Lower lobe of right lung (tissue), 2 donors: ENCODE data around the gene UST. TPM values are rescaled to one million over a fixed set of nuclear protein-coding genes. Genes with fewer than 3 reads are reported as not detected.

Experiments used
- ATAC-seq, 2 donors: fragments of 200-7000 bp; cut with Tn5 transposase; one replicate each; pipeline ENCODE4 v1.9.1; 2020 to 2022; ENCODE audit warnings: mild to moderate bottlenecking in 2 of 2, moderate library complexity in 2 of 2
- DNase-seq: peaks from one replicate; pipeline ENCODE4 v3.0.0-alpha.2; 2020
- H3K27ac ChIP-seq: fragments of 200-600 bp; one replicate; pipeline ENCODE4 v1.8.0; 2022
- H3K27me3 ChIP-seq: fragments of 200-600 bp; one replicate; pipeline ENCODE4 v1.8.0; 2022; ENCODE audit warnings: low read depth
- H3K36me3 ChIP-seq: fragments of 200-600 bp; one replicate; pipeline ENCODE4 v1.8.0; 2022; ENCODE audit warnings: mild to moderate bottlenecking
- H3K4me1 ChIP-seq: fragments of 200-600 bp; one replicate; pipeline ENCODE4 v1.8.0; 2022
- H3K4me3 ChIP-seq: fragments of 200-600 bp; one replicate; pipeline ENCODE4 v1.8.0; 2022; ENCODE audit warnings: mild to moderate bottlenecking
- H3K9me3 ChIP-seq: fragments of 200-600 bp; one replicate; pipeline ENCODE4 v1.8.0; 2022
- CTCF ChIP-seq: fragments of 200-600 bp; IDR thresholded peaks from one replicate; pipeline ENCODE4 v1.8.0; 2022; ENCODE audit warnings: antibody characterized with exemption, mild to moderate bottlenecking
- intact Hi-C: fragments of 100-400 bp; cut with DNase I; formaldehyde crosslinking; loops from one replicate; pipeline ENCODE4 v1.11.0; 2022
- total RNA-seq: library from RNA; stranded (reverse); fragmentation: NEBNext Ultra II Directional; extraction: Animal tissue kit (Norgen Biotek cat#: 25700); gene quantifications from one replicate; pipeline ENCODE4 v1.2.1, GENCODE V29; 2021
- donor health status: DM: no; HTN: yes; CAD: no; lungs with severe emphysema.

UST gene
- total RNA-seq, 1 donor from 2014 or later = 11.8 TPM

DNA sequence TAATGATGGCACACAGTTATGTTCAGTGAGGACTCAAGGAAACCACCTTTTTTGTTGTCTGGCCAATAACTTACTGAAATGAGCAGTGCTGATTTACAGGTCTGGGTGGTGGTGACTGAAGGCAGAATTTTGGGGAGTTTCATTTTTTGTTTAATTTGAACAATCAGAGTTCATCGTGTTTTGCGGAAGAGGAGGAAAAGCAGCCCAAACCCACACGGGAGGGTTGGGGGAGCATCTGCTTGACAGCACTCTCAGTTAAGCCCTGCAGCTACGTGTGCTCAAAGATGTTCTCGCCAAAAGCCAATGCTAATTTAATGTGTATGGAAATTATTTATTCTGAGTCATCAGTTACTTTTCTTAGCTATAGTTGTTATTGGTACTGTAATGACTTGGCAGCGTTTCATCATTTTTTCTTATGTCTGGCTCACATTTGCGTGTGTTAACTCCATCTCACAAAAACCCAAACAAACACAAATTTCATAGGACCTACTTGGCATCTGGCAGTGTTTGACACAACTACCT lies 89.2 kb downstream of the UST start:
- H3K27ac ChIP-seq = no peak overlapping the region
- H3K4me3 ChIP-seq = no peak overlapping the region
- TF ChIP-seq CTCF = no peak
- H3K4me1 ChIP-seq = no peaks in the 10 kb centered on the region
- ATAC-seq (no peak), DNase-seq (no peak)
- no peaks in the 10 kb centered on the region for H3K27me3 ChIP-seq
- intact Hi-C loops = no loop called here
- no peaks in the 10 kb centered on the region for H3K9me3 ChIP-seq
- no peaks in the 10 kb centered on the region for H3K36me3 ChIP-seq

GRCh38 chr6:148836751-148837150 lies 89.9 kb downstream of the UST start:
- DNase-seq (no peak), ATAC-seq (no peak)
- no peaks in the 10 kb centered on the region for H3K9me3 ChIP-seq
- H3K27ac ChIP-seq = no peak overlapping the region
- no peaks in the 10 kb centered on the region for H3K27me3 ChIP-seq
- intact Hi-C loops = no loop called here
- H3K4me3 ChIP-seq = no peak overlapping the region
- TF ChIP-seq CTCF = no peak
- no peaks in the 10 kb centered on the region for H3K4me1 ChIP-seq
- no peaks in the 10 kb centered on the region for H3K36me3 ChIP-seq

GRCh38 chr6:148837941-148838340 lies 91.1 kb downstream of the UST start:
- no peak for TF ChIP-seq CTCF
- ATAC-seq (peak in 1 of 2 donors; percentile 34), DNase-seq (no peak)
- Histone ChIP-seq H3K4me1 (no peaks in the 10 kb centered on the region), H3K27ac (no peak overlapping the region), H3K27me3 (no peaks in the 10 kb centered on the region), H3K9me3 (no peaks in the 10 kb centered on the region), H3K4me3 (no peak overlapping the region), H3K36me3 (no peaks in the 10 kb centered on the region)
- intact Hi-C loops = no loop called here

DNA sequence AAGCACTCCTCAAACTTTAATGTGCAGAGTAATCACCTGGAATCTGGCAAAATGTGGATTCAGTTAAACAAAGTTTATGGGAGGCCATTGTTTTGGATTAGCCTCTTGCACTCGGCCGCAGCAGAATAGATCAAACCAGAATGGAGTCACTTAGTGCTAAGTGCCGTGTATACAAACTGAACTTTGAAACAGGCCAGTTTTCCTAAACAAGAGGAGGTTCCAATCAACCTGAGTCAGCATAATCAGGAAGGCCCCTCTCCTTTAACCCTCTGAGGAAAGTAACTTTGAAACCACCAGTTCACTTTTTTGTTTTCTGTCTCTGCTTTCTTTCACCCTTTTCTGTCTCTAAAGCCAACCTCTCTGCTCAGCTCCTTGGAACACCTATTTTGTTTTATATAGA lies 92.2 kb downstream of the UST start:
- no peaks in the 10 kb centered on the region for H3K36me3 ChIP-seq
- intact Hi-C loops = no loop called here

DNA sequence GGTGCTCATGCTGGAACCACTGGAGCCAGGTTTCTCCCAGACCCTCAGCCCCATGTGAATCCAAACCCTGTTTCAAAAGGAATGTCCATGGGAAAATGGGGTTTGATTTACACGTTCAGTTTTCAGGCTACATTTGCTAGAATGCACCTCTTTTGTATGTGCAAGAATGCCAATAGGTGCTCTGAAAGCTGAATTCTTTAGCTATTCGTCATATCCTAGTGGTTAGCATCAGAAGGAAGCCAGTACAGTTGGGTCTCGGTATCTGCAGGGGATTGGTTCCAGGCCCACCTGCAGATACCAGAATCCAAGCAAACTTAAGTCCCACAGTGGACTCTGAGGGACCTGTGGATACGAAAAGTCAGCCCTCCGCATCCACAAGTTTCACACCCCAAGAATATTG lies 93.4 kb downstream of the UST start:
- Histone ChIP-seq H3K9me3 (no peaks in the 10 kb centered on the region), H3K36me3 (no peaks in the 10 kb centered on the region), H3K4me1 (no peaks in the 10 kb centered on the region), H3K27ac (no peak overlapping the region), H3K4me3 (no peak overlapping the region), H3K27me3 (no peaks in the 10 kb centered on the region)
- no peak for TF ChIP-seq CTCF
- no peak for ATAC-seq
- intact Hi-C loops = no loop called here
- DNase-seq = no peak

More for the DNA sequence above, 92.2 kb downstream of the UST start:
- no peaks in the 10 kb centered on the region for H3K4me1 ChIP-seq
- no peak for DNase-seq
- no peaks in the 10 kb centered on the region for H3K9me3 ChIP-seq
- no peak overlapping the region for H3K27ac ChIP-seq
- TF ChIP-seq CTCF = no peak
- no peak for ATAC-seq
- H3K4me3 ChIP-seq = no peak overlapping the region
- no peaks in the 10 kb centered on the region for H3K27me3 ChIP-seq
